NB4 (cell line): ENCODE data around the gene RFWD3.

ENCODE experiments used
- MAX ChIP-seq: IDR thresholded peaks from 2 replicates; pipeline ENCODE4 v1.6.1; 2011; ENCODE audit warnings: low read depth, low read length
- MYC ChIP-seq: IDR thresholded peaks from 2 replicates; pipeline ENCODE4 v1.6.1; 2011; ENCODE audit warnings: low read depth, low read length
- POLR2A ChIP-seq: IDR thresholded peaks from 2 replicates; pipeline ENCODE4 v1.6.1; 2011; ENCODE audit warnings: mild to moderate bottlenecking; ENCODE audit not compliant: insufficient read length; ENCODE audit errors: extremely low read depth
- TF ChIP-seq, protein P1 (sequence below): IDR thresholded peaks from one replicate; pipeline ENCODE4 v1.5.1; 2012; ENCODE audit warnings: low read depth, low read length

DNA sequence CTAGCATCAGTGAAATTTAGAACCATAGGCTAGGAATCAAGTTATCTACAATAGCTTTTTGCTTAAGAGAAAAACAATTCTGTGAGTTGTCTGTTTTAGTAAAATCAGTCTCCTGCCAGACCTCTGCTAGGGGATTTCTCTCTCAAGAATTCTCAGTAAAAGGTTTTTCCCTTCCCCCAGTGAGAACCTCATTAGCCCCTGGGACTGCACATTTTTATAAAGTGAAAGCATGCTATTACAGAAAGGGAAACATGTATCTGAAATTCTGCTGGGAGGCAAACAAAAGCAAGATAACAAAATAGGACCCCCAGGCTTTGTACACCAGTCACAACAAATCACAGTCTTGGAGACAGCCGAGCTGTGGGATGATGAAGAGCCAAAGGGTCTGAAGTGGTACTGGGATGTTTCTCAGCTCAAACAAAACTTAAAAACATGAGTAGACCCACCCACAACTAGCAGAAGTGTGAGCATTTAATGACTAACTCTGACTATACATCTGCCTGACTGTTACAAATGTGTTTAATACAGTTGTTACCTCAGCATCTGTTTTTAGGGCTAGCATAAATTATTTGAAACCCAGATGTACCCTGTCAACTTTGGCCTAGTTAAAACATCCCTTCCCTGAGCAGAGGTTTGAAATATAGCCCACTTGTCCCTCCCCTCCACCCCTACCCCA lies 39.8 kb downstream of the RFWD3 start:
- TF ChIP-seq, protein P1, sequence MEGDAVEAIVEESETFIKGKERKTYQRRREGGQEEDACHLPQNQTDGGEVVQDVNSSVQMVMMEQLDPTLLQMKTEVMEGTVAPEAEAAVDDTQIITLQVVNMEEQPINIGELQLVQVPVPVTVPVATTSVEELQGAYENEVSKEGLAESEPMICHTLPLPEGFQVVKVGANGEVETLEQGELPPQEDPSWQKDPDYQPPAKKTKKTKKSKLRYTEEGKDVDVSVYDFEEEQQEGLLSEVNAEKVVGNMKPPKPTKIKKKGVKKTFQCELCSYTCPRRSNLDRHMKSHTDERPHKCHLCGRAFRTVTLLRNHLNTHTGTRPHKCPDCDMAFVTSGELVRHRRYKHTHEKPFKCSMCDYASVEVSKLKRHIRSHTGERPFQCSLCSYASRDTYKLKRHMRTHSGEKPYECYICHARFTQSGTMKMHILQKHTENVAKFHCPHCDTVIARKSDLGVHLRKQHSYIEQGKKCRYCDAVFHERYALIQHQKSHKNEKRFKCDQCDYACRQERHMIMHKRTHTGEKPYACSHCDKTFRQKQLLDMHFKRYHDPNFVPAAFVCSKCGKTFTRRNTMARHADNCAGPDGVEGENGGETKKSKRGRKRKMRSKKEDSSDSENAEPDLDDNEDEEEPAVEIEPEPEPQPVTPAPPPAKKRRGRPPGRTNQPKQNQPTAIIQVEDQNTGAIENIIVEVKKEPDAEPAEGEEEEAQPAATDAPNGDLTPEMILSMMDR: no peak
- TF ChIP-seq MAX (no peak), MYC (no peak), POLR2A (no peak)
